HCT116 (cell line): ENCODE measurements around the gene TMEM242. TPM values are rescaled to one million over a fixed set of nuclear protein-coding genes. Genes with fewer than 3 reads are reported as not detected.

Source experiments
- ATAC-seq: fragments of 200-7000 bp; cut with Tn5 transposase; 2 replicates; pipeline ENCODE4 v1.9.1; 2020; ENCODE audit warnings: mild to moderate bottlenecking, moderate library complexity
- BruUV-seq: library from RNA; stranded (reverse); fragments of 400-500 nt; replicated peaks from 2 replicates; lab custom pipeline; 2021; lab: Mats Ljungman, UMichigan
- CTCF ChIA-PET: fragments of 300-600 bp; sonication (Branson Sonifier 250); formaldehyde crosslinking; loops from one replicate; lab custom pipeline; 2021; ENCODE audit warnings: antibody characterized with exemption; lab: Charles Lee
- POLR2A ChIA-PET: fragments of 300-600, 350-600 bp; sonication (Branson Sonifier 250); formaldehyde crosslinking; loops from one replicate; lab custom pipeline; 2021; ENCODE audit warnings: antibody characterized with exemption; lab: Charles Lee
- RAD21 ChIA-PET, 2 experiments: fragments of 300-600 bp; sonication (Branson Sonifier 250); formaldehyde crosslinking; loops; one replicate each; lab custom pipeline; 2023; ENCODE audit warnings: low total read pairs in 2 of 2; ENCODE audit not compliant: uncharacterized antibody in 2 of 2, unreplicated experiment in 2 of 2, low non-redundant PET in 1 of 2; lab: Charles Lee
- DNase-seq: peaks from one replicate; pipeline ENCODE4 v3.0.0-alpha.2; 2010; ENCODE audit warnings: low read depth, low spot score
- H2AFZ ChIP-seq: fragments of 200-600 bp; shearing (Covaris generic), sonication (generic); 2 replicates; pipeline ENCODE4 v1.6.1; 2017; ENCODE audit warnings: low read depth, mixed run types, mixed read lengths, antibody characterized with exemption, low read length; ENCODE audit not compliant: poor library complexity, severe bottlenecking
- H3K27ac ChIP-seq: 2 replicates; pipeline ENCODE4 v1.5.1; 2012; ENCODE audit warnings: low read depth, low read length
- H3K27me3 ChIP-seq: fragments of 200-600 bp; sonication (generic); 2 replicates; pipeline ENCODE4 v1.6.1; 2016; ENCODE audit warnings: mixed run types, low read length, mixed read lengths; ENCODE audit not compliant: insufficient read depth
- H3K36me3 ChIP-seq, 2 experiments: fragments of 200-500 bp in 1 of 2; fragments of 200-600 bp in 1 of 2; sonication (Bioruptor generic) in 1 of 2; sonication (generic) in 1 of 2; 2 replicates each; pipeline versions ENCODE4 v1.5.1 to v1.6.1; 2014 to 2016; ENCODE audit warnings: low read length in 2 of 2, inconsistent platforms in 1 of 2, mixed read lengths in 1 of 2, mixed run types in 1 of 2; ENCODE audit not compliant: insufficient read depth in 2 of 2, control insufficient read depth in 1 of 2
- H3K4me1 ChIP-seq, 2 experiments: fragments of 200-600 bp in 1 of 2; sonication (generic) in 1 of 2; 2 replicates each; pipeline versions ENCODE4 v1.5.1 to v1.6.1; 2012 to 2017; ENCODE audit warnings: low read length in 2 of 2, inconsistent platforms in 1 of 2, mild to moderate bottlenecking in 1 of 2, mixed read lengths in 1 of 2, mixed run types in 1 of 2, moderate library complexity in 1 of 2; ENCODE audit not compliant: insufficient read depth in 2 of 2, control insufficient read depth in 1 of 2
- H3K4me2 ChIP-seq: fragments of 200-600 bp; sonication (generic); 2 replicates; pipeline ENCODE4 v1.6.1; 2017; ENCODE audit warnings: mixed run types, low read length, mixed read lengths
- H3K4me3 ChIP-seq, 2 experiments: fragments of 200-600 bp in 1 of 2; sonication (generic) in 1 of 2; replicated peaks in 1 of 2; 2 replicates each; pipeline ENCODE4 v1.5.1; 2011 to 2016; ENCODE audit warnings: low read length in 2 of 2, control low read depth in 1 of 2, low read depth in 1 of 2, mild to moderate bottlenecking in 1 of 2, mixed read lengths in 1 of 2, mixed run types in 1 of 2
- H3K79me2 ChIP-seq: fragments of 200-600 bp; sonication (generic); 2 replicates; pipeline ENCODE4 v1.6.1; 2017; ENCODE audit warnings: mild to moderate bottlenecking, mixed run types, low read length, moderate library complexity, mixed read lengths; ENCODE audit not compliant: insufficient read depth
- H3K9ac ChIP-seq: fragments of 200-600 bp; sonication (generic); 2 replicates; pipeline ENCODE4 v1.6.1; 2016; ENCODE audit warnings: low read length, mixed read lengths
- H3K9me2 ChIP-seq: fragments of 200-600 bp; sonication (generic), shearing (Covaris generic); 2 replicates; pipeline ENCODE4 v1.6.1; 2017; ENCODE audit warnings: mixed run types, mild to moderate bottlenecking, moderate library complexity; ENCODE audit not compliant: insufficient read depth
- H3K9me3 ChIP-seq, 2 experiments: fragments of 200-500 bp in 1 of 2; fragments of 200-600 bp in 1 of 2; sonication (Bioruptor generic) in 1 of 2; sonication (generic) in 1 of 2; 2 replicates each; pipeline ENCODE4 v1.6.1; 2014 to 2017; ENCODE audit warnings: low read length in 2 of 2, mixed read lengths in 2 of 2, inconsistent platforms in 1 of 2, low read depth in 1 of 2, mild to moderate bottlenecking in 1 of 2, mixed run types in 1 of 2, moderate library complexity in 1 of 2; ENCODE audit not compliant: control insufficient read depth in 1 of 2, insufficient read depth in 1 of 2
- H4K20me1 ChIP-seq: fragments of 200-600 bp; sonication (generic), shearing (Covaris generic); 2 replicates; pipeline ENCODE4 v1.6.1; 2017; ENCODE audit warnings: mixed run types, mild to moderate bottlenecking, moderate library complexity; ENCODE audit not compliant: insufficient read depth
- ATF3 ChIP-seq: IDR thresholded peaks from 2 replicates; pipeline ENCODE4 v1.6.1; 2012
- CBX3 ChIP-seq: IDR thresholded peaks from 2 replicates; pipeline ENCODE4 v1.6.1; 2012; ENCODE audit warnings: low read depth
- CEBPB ChIP-seq: IDR thresholded peaks from 2 replicates; pipeline ENCODE4 v1.6.1; 2012; ENCODE audit warnings: low read depth
- EGR1 ChIP-seq: IDR thresholded peaks from 2 replicates; pipeline ENCODE4 v1.6.1; 2012; ENCODE audit warnings: low read depth
- EZH2 ChIP-seq: fragments of 200-600 bp; sonication (generic); IDR thresholded peaks from 2 replicates; pipeline ENCODE4 v1.6.1; 2017; ENCODE audit warnings: antibody characterized with exemption, mixed run types
- JUND ChIP-seq: IDR thresholded peaks from 2 replicates; pipeline ENCODE4 v1.6.1; 2012
- POLR2A ChIP-seq: IDR thresholded peaks from 2 replicates; pipeline ENCODE4 v1.7.0; 2011; ENCODE audit warnings: borderline replicate concordance; ENCODE audit not compliant: insufficient read depth, insufficient read length; ENCODE audit errors: extremely low read depth
- POLR2AphosphoS5 ChIP-seq: IDR thresholded peaks from 2 replicates; pipeline ENCODE4 v1.6.1; 2011; ENCODE audit warnings: mild to moderate bottlenecking, low read depth, low read length, moderate library complexity
- RAD21 ChIP-seq: IDR thresholded peaks from 2 replicates; pipeline ENCODE4 v1.6.1; 2012; ENCODE audit warnings: low read depth, mild to moderate bottlenecking
- SIN3A ChIP-seq: IDR thresholded peaks from 2 replicates; pipeline ENCODE4 v1.6.1; 2012; ENCODE audit warnings: low read depth
- SP1 ChIP-seq: IDR thresholded peaks from 2 replicates; pipeline ENCODE4 v1.6.1; 2012; ENCODE audit warnings: low read depth
- ZBTB33 ChIP-seq: IDR thresholded peaks from 2 replicates; pipeline ENCODE4 v1.6.1; 2011; ENCODE audit warnings: mild to moderate bottlenecking, low read length, moderate library complexity; ENCODE audit not compliant: insufficient replicate concordance; ENCODE audit errors: extremely low read depth
- ZFX ChIP-seq: fragments of 450-650 bp; IDR thresholded peaks from 2 replicates; pipeline ENCODE4 v1.6.1; 2017
- intact Hi-C: fragments of 100-400 bp; cut with micrococcal nuclease; formaldehyde crosslinking; loops from 2 replicates; pipeline ENCODE4 v1.10.0; 2022
- total RNA-seq: library from RNA; stranded (reverse); gene quantifications from one replicate; pipeline ENCODE4 v1.2.1, GENCODE V29; 2021; ENCODE audit not compliant: unreplicated experiment

The TMEM242 gene
- total RNA-seq, 1 experiment from 2014 or later, result 11.6 TPM

- DNase-seq (no peak), ATAC-seq (no peak)
- no TSS peak for BruUV-seq
- ChIA-PET RAD21 (no interaction called here), CTCF (no interaction called here), POLR2A (no interaction called here)
- H3K27ac ChIP-seq, result no peak overlapping the region
- TF ChIP-seq EGR1, result no peak
- no peak for TF ChIP-seq JUND
- H3K9me2 ChIP-seq, result no peaks in the 10 kb centered on the region
- no peak overlapping the region for H3K9ac ChIP-seq
- H4K20me1 ChIP-seq, result no peaks in the 10 kb centered on the region
- H2AFZ ChIP-seq, result no peak overlapping the region
- no peaks in the 10 kb centered on the region for H3K79me2 ChIP-seq
- H3K4me3 ChIP-seq, result no peak overlapping the region
- no peak overlapping the region for H3K4me2 ChIP-seq
- H3K9me3 ChIP-seq, result no peaks in the 10 kb centered on the region
- H3K27me3 ChIP-seq, result no peaks in the 10 kb centered on the region
- H3K36me3 ChIP-seq, result 0 out of 4 replicates have a peak, but pooled peaks cover 0 to 2% of the 10 kb centered on the region in 2 experiments
- no peaks in the 10 kb centered on the region for H3K4me1 ChIP-seq
- intact Hi-C loops, result no loop called here
Measured at GRCh38 chr6:157294654-157295053, 28.7 kb downstream of the TMEM242 start.

GRCh38 chr6:157293780-157294179, 29.5 kb downstream of the TMEM242 start:
- CTCF ChIA-PET, result no interaction called here
- no peaks in the 10 kb centered on the region for H3K27me3 ChIP-seq
- no peak for ATAC-seq
- TF ChIP-seq RAD21 (no peak), POLR2AphosphoS5 (no peak), EZH2 (no peak), JUND (no peak), ZBTB33 (no peak), ZFX (no peak), SIN3A (no peak), CBX3 (no peak), ATF3 (no peak), CEBPB (no peak), SP1 (no peak), EGR1 (no peak), POLR2A (no peak)
- TF ChIP-seq, all 23 proteins: peak for 0
- intact Hi-C loops, result no loop called here
- Histone ChIP-seq H4K20me1 (no peaks in the 10 kb centered on the region), H2AFZ (no peak overlapping the region), H3K79me2 (no peaks in the 10 kb centered on the region), H3K36me3 (0 out of 4 replicates have a peak, but pooled peaks cover 0 to 2% of the 10 kb centered on the region in 2 experiments), H3K9ac (no peak overlapping the region), H3K4me3 (no peak overlapping the region), H3K9me3 (no peaks in the 10 kb centered on the region), H3K4me2 (no peak overlapping the region), H3K4me1 (no peaks in the 10 kb centered on the region), H3K9me2 (no peaks in the 10 kb centered on the region), H3K27ac (no peak overlapping the region)
- no TSS peak for BruUV-seq
- ChIA-PET RAD21 (no interaction called here), POLR2A (no interaction called here)
- no peak for DNase-seq
